ENCODE results near the gene NDUFA11.

The NDUFA11 gene

DNA sequence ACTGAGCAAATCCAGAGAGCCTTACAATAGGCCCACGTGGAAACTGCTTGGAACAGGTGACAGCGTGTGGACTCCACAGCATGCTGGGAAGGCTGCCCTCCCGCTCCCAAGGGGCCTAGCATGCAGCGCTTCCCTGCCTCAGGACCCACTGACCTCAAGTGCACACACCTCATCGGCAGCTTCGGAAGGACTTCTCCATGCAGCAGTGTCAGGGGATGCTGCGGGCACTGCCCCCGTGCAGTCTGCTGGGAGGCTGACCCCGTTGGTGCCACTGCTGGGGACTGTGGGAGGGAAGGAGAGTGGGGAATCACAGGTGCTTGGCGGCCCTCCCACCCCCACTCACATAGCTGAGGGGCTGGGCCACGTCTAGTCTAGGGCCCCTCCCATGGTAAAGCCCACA, 27.7 kb upstream of the NDUFA11 start:
- FAIRE-seq: no peak
- no peak for DNase-seq (ENCODE audit: insufficient read length)
- TF ChIP-seq TAF1 (IDR thresholded peaks at IDR 0.05; ENCODE audit: borderline replicate concordance, low read depth, low read length): no peak
- TF ChIP-seq POLR2AphosphoS5 (IDR thresholded peaks at IDR 0.05; ENCODE audit: low read depth, low read length): no peak
- TF ChIP-seq POLR2A (IDR thresholded peaks at IDR 0.05; ENCODE audit: low read depth, low read length): no peak

GRCh38 chr19:5929625-5930024, 26.0 kb upstream of the NDUFA11 start:
- TF ChIP-seq TAF1 (IDR thresholded peaks at IDR 0.05; ENCODE audit: borderline replicate concordance, low read depth, low read length) (no peak), POLR2A (IDR thresholded peaks at IDR 0.05; ENCODE audit: low read depth, low read length) (no peak), POLR2AphosphoS5 (IDR thresholded peaks at IDR 0.05; ENCODE audit: low read depth, low read length) (no peak)
- FAIRE-seq: no peak
- DNase-seq (ENCODE audit: insufficient read length): no peak

DNA sequence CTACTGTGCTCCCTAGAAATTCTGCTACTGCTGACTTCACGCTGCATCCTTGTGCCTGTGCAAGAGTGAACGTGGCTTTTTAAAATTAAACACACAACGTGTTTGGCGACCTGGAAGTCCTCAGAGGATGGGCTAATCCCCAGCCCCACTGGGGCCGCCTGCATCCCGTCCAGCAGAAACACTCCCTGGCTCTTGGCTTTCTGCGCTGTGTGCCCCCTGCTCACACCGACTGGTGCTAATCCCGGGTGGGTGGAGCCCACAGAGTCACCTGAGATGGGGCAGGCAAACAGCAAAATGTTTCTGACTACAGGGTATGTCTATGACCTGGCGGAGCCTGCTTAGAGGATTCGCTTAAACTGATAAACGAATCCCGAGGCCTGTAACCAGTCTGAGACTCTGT, 25.6 kb upstream of the NDUFA11 start:
- no peak for DNase-seq (ENCODE audit: insufficient read length)
- TF ChIP-seq POLR2A (IDR thresholded peaks at IDR 0.05; ENCODE audit: low read depth, low read length) (no peak), POLR2AphosphoS5 (IDR thresholded peaks at IDR 0.05; ENCODE audit: low read depth, low read length) (no peak), TAF1 (IDR thresholded peaks at IDR 0.05; ENCODE audit: borderline replicate concordance, low read depth, low read length) (no peak)
- no peak for FAIRE-seq

DNA sequence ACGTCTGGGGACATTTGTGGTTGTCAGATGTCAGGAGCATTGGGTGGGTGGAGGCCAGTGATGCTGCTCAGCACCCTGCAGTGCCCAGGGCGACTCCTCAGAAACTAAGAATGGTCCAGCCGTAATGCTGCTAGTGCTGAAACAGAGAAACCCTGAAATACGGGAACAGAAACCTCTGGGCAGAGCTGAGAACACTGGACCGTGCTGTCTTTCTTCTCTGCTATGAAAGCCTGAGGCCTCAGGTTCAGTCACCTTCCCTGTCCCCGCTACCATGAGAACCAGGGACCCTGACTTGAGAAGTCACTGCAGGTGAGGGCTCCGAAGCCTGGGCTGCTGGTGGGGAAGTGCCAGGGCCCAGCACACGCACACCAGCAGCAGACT, 23.8 kb upstream of the NDUFA11 start:
- FAIRE-seq: peak; percentile 69

DNA sequence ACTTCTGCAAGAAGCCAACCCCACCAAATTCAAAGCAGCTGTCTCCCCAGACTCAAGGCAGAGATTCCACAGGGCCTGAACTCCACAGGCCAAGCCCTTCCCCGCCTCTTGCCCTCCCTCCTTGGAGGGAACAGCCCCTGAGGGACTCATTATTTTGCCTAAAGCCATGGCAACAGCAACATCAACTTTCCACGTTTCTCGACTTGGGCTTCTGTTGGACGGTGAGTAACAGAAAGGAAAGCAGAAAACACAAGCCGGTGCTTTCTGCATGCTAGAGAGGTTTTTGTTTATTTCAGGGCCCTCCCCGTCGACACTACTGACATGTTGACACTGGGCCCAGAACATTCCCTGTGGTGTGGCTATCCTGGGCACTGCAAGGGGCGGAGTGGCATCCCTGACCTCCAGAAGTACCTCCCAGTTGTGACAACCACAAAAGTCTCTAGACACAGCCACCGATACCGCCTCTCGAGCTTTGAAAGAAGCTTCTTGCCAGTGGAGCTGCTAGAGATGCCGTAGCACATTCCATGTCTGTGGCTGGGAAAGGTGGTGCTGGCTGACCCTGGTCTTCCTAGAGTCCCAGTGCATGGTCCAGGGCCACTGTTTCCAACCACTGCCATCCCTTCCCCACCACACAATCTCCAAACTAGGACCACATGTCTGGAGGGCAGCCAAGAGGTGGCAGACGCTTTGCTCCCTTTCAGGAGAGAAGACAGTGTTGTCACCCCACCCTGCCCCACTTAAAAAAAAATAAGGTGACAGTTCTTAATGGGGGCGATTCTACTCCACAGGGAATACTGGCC, 23.3 kb upstream of the NDUFA11 start:
- TF ChIP-seq POLR2A (IDR thresholded peaks at IDR 0.05; ENCODE audit: low read depth, low read length) (no peak), POLR2AphosphoS5 (IDR thresholded peaks at IDR 0.05; ENCODE audit: low read depth, low read length) (no peak), TAF1 (IDR thresholded peaks at IDR 0.05; ENCODE audit: borderline replicate concordance, low read depth, low read length) (no peak)
- FAIRE-seq (no peak), DNase-seq (ENCODE audit: insufficient read length) (no peak)

More for the DNA sequence above, 23.8 kb upstream of the NDUFA11 start:
- TF ChIP-seq TAF1 (IDR thresholded peaks at IDR 0.05; ENCODE audit: borderline replicate concordance, low read depth, low read length) (no peak), POLR2A (IDR thresholded peaks at IDR 0.05; ENCODE audit: low read depth, low read length) (no peak), POLR2AphosphoS5 (IDR thresholded peaks at IDR 0.05; ENCODE audit: low read depth, low read length) (no peak)
- DNase-seq (ENCODE audit: insufficient read length): peak; percentile 67

- DNase-seq (ENCODE audit: insufficient read length): no peak
- TF ChIP-seq TAF1 (IDR thresholded peaks at IDR 0.05; ENCODE audit: borderline replicate concordance, low read depth, low read length) (no peak), POLR2AphosphoS5 (IDR thresholded peaks at IDR 0.05; ENCODE audit: low read depth, low read length) (no peak), POLR2A (IDR thresholded peaks at IDR 0.05; ENCODE audit: low read depth, low read length) (no peak)
- no peak for FAIRE-seq
Measured at GRCh38 chr19:5925830-5926427, 22.3 kb upstream of the NDUFA11 start.

- DNase-seq (ENCODE audit: insufficient read length): no peak
- no peak for FAIRE-seq
- TF ChIP-seq POLR2A (IDR thresholded peaks at IDR 0.05; ENCODE audit: low read depth, low read length) (no peak), TAF1 (IDR thresholded peaks at IDR 0.05; ENCODE audit: borderline replicate concordance, low read depth, low read length) (no peak), POLR2AphosphoS5 (IDR thresholded peaks at IDR 0.05; ENCODE audit: low read depth, low read length) (no peak)
Measured at GRCh38 chr19:5923356-5923755, 19.8 kb upstream of the NDUFA11 start.

GRCh38 chr19:5922161-5922545, 18.6 kb upstream of the NDUFA11 start:
- FAIRE-seq (no peak), DNase-seq (ENCODE audit: insufficient read length) (no peak)
- TF ChIP-seq POLR2AphosphoS5 (IDR thresholded peaks at IDR 0.05; ENCODE audit: low read depth, low read length): no peak
- no peak for TF ChIP-seq TAF1 (IDR thresholded peaks at IDR 0.05; ENCODE audit: borderline replicate concordance, low read depth, low read length)
- no peak for TF ChIP-seq POLR2A (IDR thresholded peaks at IDR 0.05; ENCODE audit: low read depth, low read length)

DNA sequence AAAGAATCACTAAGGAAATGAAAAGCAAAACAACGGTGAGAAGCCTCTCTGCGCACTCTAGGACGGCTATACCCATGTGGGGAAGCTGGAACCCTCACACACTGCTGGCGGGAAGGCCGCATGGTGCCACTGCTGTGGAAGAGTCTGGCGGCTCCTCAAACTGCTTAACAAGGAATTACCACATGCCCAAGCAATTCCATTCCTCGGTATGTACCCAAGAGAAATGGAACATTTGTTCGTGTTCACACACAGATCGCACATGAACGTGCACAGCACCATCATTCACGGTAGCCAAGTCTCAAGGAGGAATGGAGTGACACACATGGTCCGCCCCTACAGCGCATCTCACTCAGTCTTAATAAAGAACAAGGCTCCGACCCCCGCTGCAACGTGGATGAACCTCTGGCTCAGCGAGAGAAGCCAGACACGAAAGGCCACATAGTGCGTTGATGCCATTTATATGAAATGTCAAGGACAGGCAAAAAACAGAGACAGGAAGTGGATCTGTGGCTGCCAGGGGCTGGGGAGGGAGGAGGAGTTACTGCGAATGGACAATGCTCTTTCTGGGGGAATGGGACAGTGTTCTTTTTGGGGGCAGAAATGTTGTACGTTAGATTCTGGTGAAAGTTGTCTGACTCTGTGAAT, 18.0 kb upstream of the NDUFA11 start:
- DNase-seq (ENCODE audit: insufficient read length) (no peak), FAIRE-seq (no peak)
- no peak for TF ChIP-seq POLR2A (IDR thresholded peaks at IDR 0.05; ENCODE audit: low read depth, low read length)
- TF ChIP-seq POLR2AphosphoS5 (IDR thresholded peaks at IDR 0.05; ENCODE audit: low read depth, low read length): no peak
- no peak for TF ChIP-seq TAF1 (IDR thresholded peaks at IDR 0.05; ENCODE audit: borderline replicate concordance, low read depth, low read length)

- DNase-seq (ENCODE audit: insufficient read length): no peak
- no peak for FAIRE-seq
- TF ChIP-seq TAF1 (IDR thresholded peaks at IDR 0.05; ENCODE audit: borderline replicate concordance, low read depth, low read length) (no peak), POLR2AphosphoS5 (IDR thresholded peaks at IDR 0.05; ENCODE audit: low read depth, low read length) (no peak), POLR2A (IDR thresholded peaks at IDR 0.05; ENCODE audit: low read depth, low read length) (no peak)
Measured at GRCh38 chr19:5918463-5919079, 15.0 kb upstream of the NDUFA11 start.

GRCh38 chr19:5917431-5918107, 14.0 kb upstream of the NDUFA11 start:
- FAIRE-seq (no peak), DNase-seq (ENCODE audit: insufficient read length) (no peak)
- TF ChIP-seq POLR2AphosphoS5 (IDR thresholded peaks at IDR 0.05; ENCODE audit: low read depth, low read length) (no peak), TAF1 (IDR thresholded peaks at IDR 0.05; ENCODE audit: borderline replicate concordance, low read depth, low read length) (no peak), POLR2A (IDR thresholded peaks at IDR 0.05; ENCODE audit: low read depth, low read length) (no peak)

All from GM12892 (cell line).